Spleen (tissue), 11 donors: ENCODE measurements around the gene SLC25A48. TPM values are rescaled to one million over a fixed set of nuclear protein-coding genes. Genes with fewer than 3 reads are reported as not detected.

Source experiments
- DNase-seq: peaks from one replicate; pipeline ENCODE4 v3.0.0-alpha.2; 2020
- H3K27ac ChIP-seq, 8 donors: fragments of 200-600 bp; sonication (generic) in 7 of 8; 1 replicate in 4 of 8; 2 replicates in 4 of 8; pipeline versions ENCODE4 v1.5.0 to v1.8.0; 2016 to 2021; ENCODE audit warnings: inconsistent platforms in 4 of 8, mild to moderate bottlenecking in 4 of 8, moderate library complexity in 1 of 8
- H3K27me3 ChIP-seq, 7 donors: fragments of 200-600 bp; sonication (generic) in 6 of 7; replicated peaks in 1 of 7; 1 replicate in 4 of 7; 2 replicates in 3 of 7; pipeline versions ENCODE4 v1.5.0 to v1.8.0; 2016 to 2021; ENCODE audit warnings: inconsistent platforms in 3 of 7, mild to moderate bottlenecking in 1 of 7
- H3K36me3 ChIP-seq, 6 donors: fragments of 200-600 bp; sonication (generic) in 5 of 6; 1 replicate in 4 of 6; 2 replicates in 2 of 6; pipeline versions ENCODE4 v1.5.0 to v1.8.0; 2016 to 2021; ENCODE audit warnings: inconsistent platforms in 2 of 6
- H3K4me1 ChIP-seq, 6 donors: fragments of 200-600 bp; sonication (generic) in 5 of 6; 1 replicate in 3 of 6; 2 replicates in 3 of 6; pipeline versions ENCODE4 v1.5.0 to v1.8.0; 2016 to 2021; ENCODE audit warnings: inconsistent platforms in 3 of 6
- H3K4me3 ChIP-seq, 8 donors: fragments of 200-600 bp; sonication (generic) in 7 of 8; 1 replicate in 4 of 8; 2 replicates in 4 of 8; pipeline versions ENCODE4 v1.5.0 to v1.8.0; 2016 to 2021; ENCODE audit warnings: inconsistent platforms in 4 of 8, mild to moderate bottlenecking in 4 of 8, moderate library complexity in 2 of 8
- H3K9me3 ChIP-seq, 8 donors: fragments of 200-600 bp; sonication (generic) in 7 of 8; 1 replicate in 4 of 8; 2 replicates in 4 of 8; pipeline versions ENCODE4 v1.5.0 to v1.8.0; 2016 to 2021; ENCODE audit warnings: inconsistent platforms in 4 of 8
- CTCF ChIP-seq, 11 experiments: fragments of 200-600 bp in 7 of 11; fragments of 450-650 bp in 4 of 11; sonication (generic) in 4 of 11; IDR thresholded peaks in 8 of 11; conservative IDR thresholded peaks in 3 of 11; 1 replicate in 7 of 11; 2 replicates in 4 of 11; pipeline versions ENCODE4 v1.4.0 to v1.8.0; 2016 to 2021; ENCODE audit warnings: antibody characterized with exemption in 11 of 11, inconsistent platforms in 4 of 11, mild to moderate bottlenecking in 1 of 11
- POLR2A ChIP-seq, 3 donors: fragments of 450-650 bp; IDR thresholded peaks; one replicate each; pipeline ENCODE4 v1.5.1; 2017; ENCODE audit warnings: antibody characterized with exemption in 3 of 3, mild to moderate bottlenecking in 1 of 3
- POLR2AphosphoS5 ChIP-seq, 3 donors: sonication (generic); formaldehyde crosslinking; IDR thresholded peaks; one replicate each; pipeline ENCODE4 v1.5.1; 2017; ENCODE audit warnings: antibody characterized with exemption in 3 of 3
- WGBS, 5 donors: extraction: QIAGEN DNeasy Blood & Tissue Kit in 3 of 5; methylation state at CpG; one replicate each; pipeline versions ENCODE4 v1.1.5 to v1.1.7; 2013 to 2018; 5-methylcytosine and 5-hydroxymethylcytosine counted together
- intact Hi-C: fragments of 100-400 bp; cut with DNase I; formaldehyde crosslinking; loops from one replicate; pipeline ENCODE4 v1.15.0; 2023; ENCODE audit warnings: low total_unique reads
- polyA plus RNA-seq, 3 donors: library from polyadenylated mRNA; stranded (reverse); fragments of 200-250 nt; gene quantifications; one replicate each; pipeline ENCODE4 v1.2.1, GENCODE V29; 2013
- total RNA-seq, 7 donors: library from RNA; depleted of rRNA in 3 of 7; stranded (reverse); fragments of >200 nt in 3 of 7; fragmentation: NEBNext Ultra II Directional in 4 of 7; extraction: Animal tissue kit (Norgen Biotek cat#: 25700) in 4 of 7; gene quantifications; one replicate each; pipeline versions ENCODE4 v1.1.0 to v1.2.1, GENCODE V29; 2016 to 2021
- donor health status: healthy with polysubstance abuse.
- donor health status: DM: no; HTN: no; CAD: no; lungs with moderate emphysema.
- donor health status: DM: no; HTN: no; CAD: no.
- donor health status: Bipolar disorder and iron deficiency.
- donor health status: healthy.
- donor health status: DM: no; HTN: no; CAD: no.
- donor health status: DM: yes; HTN: yes; CAD: no.

The SLC25A48 gene
- total and polyA plus RNA-seq, 10 donors = 0.06 to 0.66 (median 0.33) TPM; not detected in 7

GRCh38 chr5:135901633-135902032, 67.2 kb downstream of the SLC25A48 start:
- Histone ChIP-seq H3K9me3 (no peaks in the 10 kb centered on the region), H3K27me3 (peaks cover 0 to 55% (median 0%) of the 10 kb centered on the region in 7 donors), H3K4me1 (no peaks in the 10 kb centered on the region), H3K36me3 (no peaks in the 10 kb centered on the region), H3K4me3 (no peak overlapping the region), H3K27ac (no peak overlapping the region)
- no peak for DNase-seq
- no peak for TF ChIP-seq POLR2AphosphoS5 (IDR thresholded peaks at IDR 0.05)
- no peak for TF ChIP-seq CTCF (IDR thresholded peaks at IDR 0.05 in 8 of 11, conservative IDR thresholded peaks at IDR 0.05 in 3 of 11)
- TF ChIP-seq POLR2A (IDR thresholded peaks at IDR 0.05) = no peak
- intact Hi-C loops = no loop called here
- WGBS, 5 donors = 53 to 60% (median 57%) methylated on average over 3 of the region's 3 CpGs

- Histone ChIP-seq H3K27ac (no peak overlapping the region), H3K4me3 (no peak overlapping the region), H3K27me3 (peaks cover 0 to 58% (median 0%) of the 10 kb centered on the region in 7 donors), H3K9me3 (no peaks in the 10 kb centered on the region), H3K4me1 (no peaks in the 10 kb centered on the region), H3K36me3 (no peaks in the 10 kb centered on the region)
- TF ChIP-seq CTCF (IDR thresholded peaks at IDR 0.05 in 8 of 11, conservative IDR thresholded peaks at IDR 0.05 in 3 of 11) (no peak), POLR2AphosphoS5 (IDR thresholded peaks at IDR 0.05) (no peak), POLR2A (IDR thresholded peaks at IDR 0.05) (no peak)
- 54 to 68% (median 65%) methylated on average over 1 of the region's 1 CpG for WGBS, 5 donors
- DNase-seq = no peak
- intact Hi-C loops = no loop called here
Observed at GRCh38 chr5:135905144-135905543, 70.7 kb downstream of the SLC25A48 start.

GRCh38 chr5:135913713-135914626, 79.5 kb downstream of the SLC25A48 start:
- WGBS, 5 donors = 50 to 74% (median 63%) methylated on average over 4 of the region's 4 CpGs
- DNase-seq = no peak
- Histone ChIP-seq H3K27me3 (peaks cover 0 to 70% (median 0%) of the 10 kb centered on the region in 7 donors), H3K36me3 (no peaks in the 10 kb centered on the region), H3K4me3 (no peak overlapping the region), H3K9me3 (no peaks in the 10 kb centered on the region), H3K27ac (no peak overlapping the region), H3K4me1 (no peaks in the 10 kb centered on the region)
- TF ChIP-seq CTCF (IDR thresholded peaks at IDR 0.05 in 8 of 11, conservative IDR thresholded peaks at IDR 0.05 in 3 of 11) (no peak), POLR2A (IDR thresholded peaks at IDR 0.05) (no peak), POLR2AphosphoS5 (IDR thresholded peaks at IDR 0.05) (no peak)
- intact Hi-C loops = no loop called here

- DNase-seq = no peak
- Histone ChIP-seq H3K27me3 (peaks cover 0 to 64% (median 7%) of the 10 kb centered on the region in 7 donors), H3K27ac (no peak overlapping the region), H3K9me3 (no peaks in the 10 kb centered on the region), H3K4me3 (no peak overlapping the region), H3K4me1 (no peaks in the 10 kb centered on the region), H3K36me3 (no peaks in the 10 kb centered on the region)
- intact Hi-C loops = no loop called here
- 87 to 94% (median 91%) methylated on average over 5 of the region's 5 CpGs for WGBS, 5 donors
- no peak for TF ChIP-seq POLR2AphosphoS5 (IDR thresholded peaks at IDR 0.05)
- TF ChIP-seq CTCF (IDR thresholded peaks at IDR 0.05 in 8 of 11, conservative IDR thresholded peaks at IDR 0.05 in 3 of 11) = no peak
- no peak for TF ChIP-seq POLR2A (IDR thresholded peaks at IDR 0.05)
Observed at GRCh38 chr5:135915466-135916001, 81.1 kb downstream of the SLC25A48 start.
